DND-41 (cell line): ENCODE data around the gene PYURF.

Experiments used
- ATAC-seq: fragments of 200-7000 bp; cut with Tn5 transposase; 3 replicates; pipeline ENCODE4 v1.9.1; 2021; ENCODE audit warnings: low read depth; ENCODE audit not compliant: insufficient read depth
- DNase-seq: peaks from one replicate; pipeline ENCODE4 v3.0.0-alpha.2; 2020
- H2AFZ ChIP-seq: 2 replicates; pipeline ENCODE4 v1.6.0; 2012; ENCODE audit warnings: low read depth, low read length
- H3K27ac ChIP-seq: 2 replicates; pipeline ENCODE4 v1.5.1; 2012; ENCODE audit warnings: low read length, inconsistent platforms
- H3K27me3 ChIP-seq: fragments of 200-600 bp; sonication (generic); 2 replicates; pipeline ENCODE4 v1.6.0; 2012; ENCODE audit warnings: low read length, mild to moderate bottlenecking, inconsistent platforms; ENCODE audit not compliant: insufficient read depth, poor library complexity
- H3K36me3 ChIP-seq: 2 replicates; pipeline ENCODE4 v1.5.1; 2012; ENCODE audit warnings: low read length, inconsistent platforms; ENCODE audit not compliant: insufficient read depth
- H3K4me1 ChIP-seq: 2 replicates; pipeline ENCODE4 v1.5.1; 2012; ENCODE audit warnings: mild to moderate bottlenecking, low read length; ENCODE audit not compliant: insufficient read depth
- H3K4me2 ChIP-seq: 2 replicates; pipeline ENCODE4 v1.6.0; 2012; ENCODE audit warnings: mild to moderate bottlenecking, moderate library complexity, low read length, inconsistent platforms; ENCODE audit not compliant: insufficient read depth
- H3K4me3 ChIP-seq, 2 experiments: fragments of 200-600 bp in 1 of 2; shearing (Covaris generic) in 1 of 2; 2 replicates each; pipeline ENCODE4 v1.5.1; 2012 to 2016; ENCODE audit warnings: inconsistent platforms in 2 of 2, low read length in 2 of 2, mild to moderate bottlenecking in 2 of 2, low read depth in 1 of 2, moderate library complexity in 1 of 2
- H3K79me2 ChIP-seq: 2 replicates; pipeline ENCODE4 v1.6.0; 2012; ENCODE audit warnings: low read length, inconsistent platforms; ENCODE audit not compliant: insufficient read depth
- H3K9ac ChIP-seq: 2 replicates; pipeline ENCODE4 v1.6.0; 2012; ENCODE audit warnings: low read depth, mild to moderate bottlenecking, inconsistent platforms, low read length, moderate library complexity
- H3K9me3 ChIP-seq: 2 replicates; pipeline ENCODE4 v1.5.1; 2012; ENCODE audit warnings: low read length, moderate library complexity, mild to moderate bottlenecking, inconsistent platforms; ENCODE audit not compliant: insufficient read depth, severe bottlenecking
- H4K20me1 ChIP-seq: 2 replicates; pipeline ENCODE4 v1.6.0; 2012; ENCODE audit warnings: low read length; ENCODE audit not compliant: insufficient read depth
- CTCF ChIP-seq: IDR thresholded peaks from 2 replicates; pipeline ENCODE4 v1.5.1; 2012; ENCODE audit warnings: borderline replicate concordance, low read length, moderate library complexity, mild to moderate bottlenecking; ENCODE audit not compliant: poor library complexity, severe bottlenecking; ENCODE audit errors: extremely low read depth
- EZH2 ChIP-seq: IDR thresholded peaks from 3 replicates; pipeline ENCODE4 v1.6.1; 2012; ENCODE audit warnings: borderline replicate concordance, low read depth, mild to moderate bottlenecking, moderate library complexity, low read length, inconsistent platforms; ENCODE audit not compliant: severe bottlenecking

The PYURF gene

GRCh38 chr4:88522702-88523324 lies 763 bp downstream of the PYURF start:
- DNase-seq (peak; percentile 49), ATAC-seq (peak; percentile 41)
- H2AFZ ChIP-seq, result peak overlapping the region; percentile 75
- peaks cover 41% of the 10 kb centered on the region for H3K4me1 ChIP-seq
- H3K36me3 ChIP-seq, result peaks cover 18% of the 10 kb centered on the region
- peaks cover 7% of the 10 kb centered on the region for H4K20me1 ChIP-seq
- peaks cover 34% of the 10 kb centered on the region for H3K79me2 ChIP-seq
- TF ChIP-seq CTCF (no peak), EZH2 (no peak)
- H3K9me3 ChIP-seq, result no peaks in the 10 kb centered on the region
- no peaks in the 10 kb centered on the region for H3K27me3 ChIP-seq
- peak overlapping the region; percentile 73 for H3K27ac ChIP-seq
- H3K9ac ChIP-seq, result peak overlapping the region; percentile 95
- peak overlapping the region; percentile 83 for H3K4me2 ChIP-seq
- H3K4me3 ChIP-seq, result peak overlapping the region; percentile 87 to 99

- DNase-seq (no peak), ATAC-seq (no peak)
- Histone ChIP-seq H3K4me2 (no peak overlapping the region), H3K4me1 (peaks cover 21% of the 10 kb centered on the region), H3K27ac (no peak overlapping the region), H3K9me3 (no peaks in the 10 kb centered on the region), H3K79me2 (peaks cover 29% of the 10 kb centered on the region), H3K4me3 (no peak overlapping the region), H3K36me3 (peaks cover 18% of the 10 kb centered on the region), H4K20me1 (peaks cover 7% of the 10 kb centered on the region), H3K9ac (no peak overlapping the region), H3K27me3 (no peaks in the 10 kb centered on the region), H2AFZ (no peak overlapping the region)
- no peak for TF ChIP-seq EZH2
- TF ChIP-seq CTCF, result no peak
Measured at GRCh38 chr4:88518911-88519310, 4.7 kb downstream of the PYURF start.

- H3K4me3 ChIP-seq, result no peak overlapping the region
- no peak overlapping the region for H3K9ac ChIP-seq
- DNase-seq, result no peak
- H3K4me2 ChIP-seq, result no peak overlapping the region
- H3K36me3 ChIP-seq, result peaks cover 14% of the 10 kb centered on the region
- peaks cover 20% of the 10 kb centered on the region for H3K4me1 ChIP-seq
- H3K27me3 ChIP-seq, result no peaks in the 10 kb centered on the region
- TF ChIP-seq EZH2 (no peak), CTCF (no peak)
- H3K79me2 ChIP-seq, result peaks cover 18% of the 10 kb centered on the region
- H3K9me3 ChIP-seq, result no peaks in the 10 kb centered on the region
- H3K27ac ChIP-seq, result no peak overlapping the region
- no peak overlapping the region for H2AFZ ChIP-seq
- peaks cover 7% of the 10 kb centered on the region; the same call in 1 of the 2 replicates for H4K20me1 ChIP-seq
- ATAC-seq, result no peak
Measured at GRCh38 chr4:88517825-88518224, 5.8 kb downstream of the PYURF start.

GRCh38 chr4:88516746-88517145 lies 6.8 kb downstream of the PYURF start:
- Histone ChIP-seq H3K27me3 (no peaks in the 10 kb centered on the region), H3K4me2 (no peak overlapping the region), H3K79me2 (peaks cover 7% of the 10 kb centered on the region), H3K36me3 (peaks cover 12% of the 10 kb centered on the region), H3K27ac (no peak overlapping the region), H3K9ac (no peak overlapping the region), H3K4me3 (no peak overlapping the region), H3K4me1 (peaks cover 10% of the 10 kb centered on the region), H2AFZ (no peak overlapping the region), H3K9me3 (no peaks in the 10 kb centered on the region), H4K20me1 (peaks cover 3% of the 10 kb centered on the region; the same call in 1 of the 2 replicates)
- DNase-seq (no peak), ATAC-seq (no peak)
- no peak for TF ChIP-seq EZH2
- no peak for TF ChIP-seq CTCF
